Mammary epithelial cell (primary cell): ENCODE results near the gene IPO7.

Experiments used
- CTCF ChIP-seq, 2 donors: IDR thresholded peaks in 1 of 2; conservative IDR thresholded peaks in 1 of 2; 2 replicates each; pipeline ENCODE4 v1.5.1; 2011 to 2012; ENCODE audit warnings: inconsistent platforms in 2 of 2, low read length in 2 of 2, mild to moderate bottlenecking in 2 of 2, control low read depth in 1 of 2, low read depth in 1 of 2; ENCODE audit not compliant: insufficient read depth in 1 of 2; ENCODE audit errors: extremely low read depth in 1 of 2
- EZH2 ChIP-seq: IDR thresholded peaks from 2 replicates; pipeline ENCODE4 v1.6.1; 2012; ENCODE audit warnings: low read length, inconsistent platforms, borderline replicate concordance

- TF ChIP-seq CTCF (conservative IDR thresholded peaks at IDR 0.05 in 1 of 2, IDR thresholded peaks at IDR 0.05 in 1 of 2; ENCODE audit: extremely low read depth in 1 of 2, insufficient read depth in 1 of 2, low read depth in 1 of 2, low read length in 2 of 2): no peak
- no peak for TF ChIP-seq EZH2
Measured at GRCh38 chr11:9397746-9398680, 13.6 kb downstream of the IPO7 start.
